ENCODE results near the gene WBP4.

WBP4 gene

DNA sequence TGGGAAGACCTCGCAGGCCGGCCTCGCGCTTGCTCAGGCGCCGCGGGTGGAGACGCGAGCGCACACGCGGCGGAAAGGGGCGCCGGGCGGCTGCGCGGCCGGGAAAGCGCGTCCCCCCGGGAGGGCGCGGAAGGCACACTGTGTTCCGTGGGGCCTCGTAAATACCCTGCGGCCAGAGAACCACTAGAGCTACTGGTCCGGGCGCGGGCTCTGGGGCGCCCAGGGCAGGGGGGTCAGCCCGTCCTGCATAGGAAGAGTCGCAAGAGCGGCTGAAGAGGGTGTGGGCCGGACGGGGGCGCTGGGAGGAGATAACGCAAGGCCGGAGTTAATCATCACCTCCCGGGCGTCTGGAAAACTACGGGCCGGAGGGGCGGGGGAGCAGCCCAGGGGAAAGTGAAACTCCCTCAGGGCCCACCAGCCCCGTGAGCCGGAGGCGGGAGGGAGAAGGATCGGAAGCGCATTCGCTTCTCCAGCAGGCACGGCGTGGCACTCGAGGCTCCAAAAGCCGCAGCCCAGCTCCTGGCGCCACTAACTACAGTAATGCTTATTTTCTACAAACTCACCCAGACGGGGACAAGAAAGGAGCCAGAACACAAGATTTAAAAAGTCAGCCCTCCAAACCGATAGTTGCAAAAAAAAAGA, 1.1 kb upstream of the WBP4 start:
- H3K4me3 ChIP-seq (ENCODE audit: low read depth, low read length): peak overlapping the region; percentile 98
- H3K4me1 ChIP-seq (ENCODE audit: control insufficient read depth, insufficient read depth, low read length): peaks cover 12% of the 10 kb centered on the region
- H3K27ac ChIP-seq (ENCODE audit: low read depth, low read length): peak overlapping the region; percentile 96

GRCh38 chr13:41060724-41061074, 610 bp upstream of the WBP4 start:
- Histone ChIP-seq H3K4me3 (ENCODE audit: low read depth, low read length) (peak overlapping the region; percentile 98), H3K36me3 (ENCODE audit: control insufficient read depth, insufficient read depth, low read length) (peaks cover 9% of the 10 kb centered on the region), H3K9me3 (ENCODE audit: control insufficient read depth, insufficient read depth, low read depth, low read length) (no peaks in the 10 kb centered on the region), H3K9ac (ENCODE audit: low read length) (peak overlapping the region; percentile 94), H3K27ac (ENCODE audit: low read depth, low read length) (peak overlapping the region; percentile 96), H3K27me3 (ENCODE audit: control insufficient read depth, insufficient read depth, low read length) (no peaks in the 10 kb centered on the region), H3K4me1 (ENCODE audit: control insufficient read depth, insufficient read depth, low read length) (peaks cover 12% of the 10 kb centered on the region)

More for the DNA sequence above, 1.1 kb upstream of the WBP4 start:
- no peaks in the 10 kb centered on the region for H3K9me3 ChIP-seq (ENCODE audit: control insufficient read depth, insufficient read depth, low read depth, low read length)
- no peaks in the 10 kb centered on the region for H3K27me3 ChIP-seq (ENCODE audit: control insufficient read depth, insufficient read depth, low read length)
- peaks cover 4% of the 10 kb centered on the region for H3K36me3 ChIP-seq (ENCODE audit: control insufficient read depth, insufficient read depth, low read length)
- H3K9ac ChIP-seq (ENCODE audit: low read length): peak overlapping the region; percentile 94

GRCh38 chr13:41061914-41062837, 867 bp downstream of the WBP4 start:
- Histone ChIP-seq H3K27me3 (ENCODE audit: control insufficient read depth, insufficient read depth, low read length) (no peaks in the 10 kb centered on the region), H3K9ac (ENCODE audit: low read length) (peak overlapping the region; percentile 94), H3K4me3 (ENCODE audit: low read depth, low read length) (peak overlapping the region; percentile 98), H3K36me3 (ENCODE audit: control insufficient read depth, insufficient read depth, low read length) (peaks cover 22% of the 10 kb centered on the region), H3K27ac (ENCODE audit: low read depth, low read length) (peak overlapping the region; percentile 76), H3K9me3 (ENCODE audit: control insufficient read depth, insufficient read depth, low read depth, low read length) (no peaks in the 10 kb centered on the region), H3K4me1 (ENCODE audit: control insufficient read depth, insufficient read depth, low read length) (peaks cover 12% of the 10 kb centered on the region)

GRCh38 chr13:41064493-41064892, 3.2 kb downstream of the WBP4 start:
- Histone ChIP-seq H3K4me3 (ENCODE audit: low read depth, low read length) (no peak overlapping the region), H3K9me3 (ENCODE audit: control insufficient read depth, insufficient read depth, low read depth, low read length) (no peaks in the 10 kb centered on the region), H3K27ac (ENCODE audit: low read depth, low read length) (no peak overlapping the region), H3K36me3 (ENCODE audit: control insufficient read depth, insufficient read depth, low read length) (peaks cover 43% of the 10 kb centered on the region), H3K4me1 (ENCODE audit: control insufficient read depth, insufficient read depth, low read length) (0 out of 2 replicates have a peak, but pooled peaks cover 2% of the 10 kb centered on the region), H3K27me3 (ENCODE audit: control insufficient read depth, insufficient read depth, low read length) (no peaks in the 10 kb centered on the region), H3K9ac (ENCODE audit: low read length) (no peak overlapping the region)

DNA sequence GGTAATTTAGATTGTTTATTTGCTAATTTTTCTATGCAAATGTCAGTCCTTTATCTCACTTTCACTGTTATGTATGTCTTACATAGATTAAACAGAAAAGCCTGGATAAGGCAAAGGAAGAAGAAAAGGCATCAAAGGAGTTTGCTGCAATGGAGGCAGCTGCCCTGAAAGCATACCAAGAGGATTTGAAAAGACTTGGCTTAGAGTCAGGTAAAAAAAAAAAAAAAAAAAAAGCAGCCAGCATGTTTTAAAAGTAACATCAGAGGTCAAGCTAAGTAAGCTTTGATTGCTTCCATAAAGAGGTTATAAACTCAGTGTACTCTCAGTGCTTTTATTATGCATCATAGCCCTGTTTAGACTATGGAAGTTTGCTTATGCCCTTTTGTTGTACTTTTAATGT, 3.8 kb downstream of the WBP4 start:
- Histone ChIP-seq H3K9me3 (ENCODE audit: control insufficient read depth, insufficient read depth, low read depth, low read length) (no peaks in the 10 kb centered on the region), H3K9ac (ENCODE audit: low read length) (no peak overlapping the region), H3K4me3 (ENCODE audit: low read depth, low read length) (no peak overlapping the region), H3K36me3 (ENCODE audit: control insufficient read depth, insufficient read depth, low read length) (peaks cover 49% of the 10 kb centered on the region), H3K27ac (ENCODE audit: low read depth, low read length) (no peak overlapping the region), H3K4me1 (ENCODE audit: control insufficient read depth, insufficient read depth, low read length) (0 out of 2 replicates have a peak, but pooled peaks cover 2% of the 10 kb centered on the region), H3K27me3 (ENCODE audit: control insufficient read depth, insufficient read depth, low read length) (no peaks in the 10 kb centered on the region)

DNA sequence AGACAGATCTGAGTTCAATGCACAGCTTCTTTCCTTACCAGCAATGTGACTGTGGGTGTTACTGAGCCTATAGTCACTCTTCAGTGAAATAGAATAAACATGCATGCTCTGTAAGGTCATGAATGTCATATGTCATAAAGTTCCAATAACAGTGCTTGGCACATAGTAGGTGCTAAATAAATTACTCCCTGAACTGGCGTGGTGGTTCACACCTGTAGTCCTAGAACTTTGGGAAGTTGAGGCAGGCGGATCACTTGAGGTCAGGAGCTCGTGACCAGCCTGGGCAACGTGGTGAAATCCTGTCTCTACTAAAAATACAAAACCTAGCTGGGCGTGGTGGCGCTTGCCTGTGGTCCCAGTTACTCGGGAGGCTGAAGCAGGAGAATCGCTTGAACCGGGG, 13.2 kb downstream of the WBP4 start:
- Histone ChIP-seq H3K36me3 (ENCODE audit: control insufficient read depth, insufficient read depth, low read length) (peaks cover 77% of the 10 kb centered on the region), H3K9ac (ENCODE audit: low read length) (no peak overlapping the region), H3K27ac (ENCODE audit: low read depth, low read length) (no peak overlapping the region), H3K9me3 (ENCODE audit: control insufficient read depth, insufficient read depth, low read depth, low read length) (no peaks in the 10 kb centered on the region), H3K4me1 (ENCODE audit: control insufficient read depth, insufficient read depth, low read length) (no peaks in the 10 kb centered on the region), H3K27me3 (ENCODE audit: control insufficient read depth, insufficient read depth, low read length) (no peaks in the 10 kb centered on the region), H3K4me3 (ENCODE audit: low read depth, low read length) (no peak overlapping the region)

DNA sequence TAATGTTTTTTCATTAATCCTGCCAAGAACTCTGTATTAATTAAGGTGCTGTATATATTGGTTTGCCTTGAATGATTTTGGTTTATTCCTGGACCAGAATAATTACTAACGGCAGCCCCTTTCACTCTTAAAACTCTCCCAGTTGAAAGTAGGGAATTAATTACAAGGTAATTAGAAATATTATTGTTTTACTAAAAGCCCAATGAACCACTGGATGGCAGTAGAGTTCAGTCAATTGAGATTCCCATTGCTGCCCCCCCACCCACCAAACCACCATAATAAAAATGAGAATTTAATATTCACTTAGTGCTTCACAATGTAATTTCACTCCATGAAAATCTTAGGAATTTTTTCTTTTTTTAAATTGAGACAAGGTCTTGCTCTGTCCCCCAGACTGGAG, 13.7 kb downstream of the WBP4 start:
- Histone ChIP-seq H3K27ac (ENCODE audit: low read depth, low read length) (no peak overlapping the region), H3K4me1 (ENCODE audit: control insufficient read depth, insufficient read depth, low read length) (no peaks in the 10 kb centered on the region), H3K27me3 (ENCODE audit: control insufficient read depth, insufficient read depth, low read length) (no peaks in the 10 kb centered on the region), H3K9me3 (ENCODE audit: control insufficient read depth, insufficient read depth, low read depth, low read length) (no peaks in the 10 kb centered on the region), H3K9ac (ENCODE audit: low read length) (no peak overlapping the region), H3K36me3 (ENCODE audit: control insufficient read depth, insufficient read depth, low read length) (peaks cover 75% of the 10 kb centered on the region), H3K4me3 (ENCODE audit: low read depth, low read length) (no peak overlapping the region)

DNA sequence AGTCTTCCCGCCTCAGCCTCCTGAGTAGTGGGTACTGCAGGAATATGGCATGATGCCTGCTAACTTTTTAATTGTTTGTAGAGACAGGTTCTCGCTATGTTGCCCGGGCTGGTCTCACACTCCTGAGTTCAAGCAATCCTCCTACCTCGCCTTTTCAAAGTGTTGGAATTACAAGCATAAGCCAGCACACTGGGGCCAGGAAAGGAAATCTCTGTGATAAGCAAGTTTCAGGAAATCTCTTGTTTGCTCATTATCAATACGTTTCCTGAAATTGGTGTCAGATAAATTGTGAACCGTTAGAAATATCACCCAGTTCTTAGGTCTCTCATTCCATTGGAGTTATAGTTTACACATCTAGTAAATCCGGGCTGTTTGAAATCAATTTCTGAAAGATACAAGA, 14.2 kb downstream of the WBP4 start:
- H3K4me3 ChIP-seq (ENCODE audit: low read depth, low read length): no peak overlapping the region
- H3K36me3 ChIP-seq (ENCODE audit: control insufficient read depth, insufficient read depth, low read length): peaks cover 74% of the 10 kb centered on the region

DNA sequence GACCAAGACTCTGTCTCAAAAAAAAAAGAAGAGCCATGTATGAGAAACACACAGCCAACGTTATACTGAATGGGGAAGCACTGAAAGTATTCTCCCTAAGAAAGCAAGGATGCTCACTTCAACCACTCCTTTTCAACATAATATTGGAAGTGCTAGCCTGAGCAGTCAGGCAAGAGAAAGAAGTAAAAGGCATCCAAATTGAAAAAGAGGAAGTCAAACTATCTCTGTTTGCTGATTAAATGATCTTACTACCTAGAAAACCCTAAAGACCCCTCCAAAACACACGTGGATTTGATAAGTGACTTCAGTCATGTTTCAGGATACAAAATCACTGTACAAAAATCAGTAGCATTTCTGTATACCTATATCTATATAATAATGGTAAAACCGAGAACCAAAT, 16.2 kb downstream of the WBP4 start:
- Histone ChIP-seq H3K36me3 (ENCODE audit: control insufficient read depth, insufficient read depth, low read length) (peaks cover 69% of the 10 kb centered on the region), H3K9me3 (ENCODE audit: control insufficient read depth, insufficient read depth, low read depth, low read length) (no peaks in the 10 kb centered on the region), H3K27ac (ENCODE audit: low read depth, low read length) (no peak overlapping the region), H3K4me3 (ENCODE audit: low read depth, low read length) (no peak overlapping the region), H3K4me1 (ENCODE audit: control insufficient read depth, insufficient read depth, low read length) (no peaks in the 10 kb centered on the region), H3K9ac (ENCODE audit: low read length) (no peak overlapping the region), H3K27me3 (ENCODE audit: control insufficient read depth, insufficient read depth, low read length) (no peaks in the 10 kb centered on the region)

More for the DNA sequence above, 14.2 kb downstream of the WBP4 start:
- no peaks in the 10 kb centered on the region for H3K9me3 ChIP-seq (ENCODE audit: control insufficient read depth, insufficient read depth, low read depth, low read length)
- H3K27ac ChIP-seq (ENCODE audit: low read depth, low read length): no peak overlapping the region
- H3K27me3 ChIP-seq (ENCODE audit: control insufficient read depth, insufficient read depth, low read length): no peaks in the 10 kb centered on the region
- H3K9ac ChIP-seq (ENCODE audit: low read length): no peak overlapping the region
- no peaks in the 10 kb centered on the region for H3K4me1 ChIP-seq (ENCODE audit: control insufficient read depth, insufficient read depth, low read length)

GRCh38 chr13:41079725-41080124, 18.4 kb downstream of the WBP4 start:
- no peaks in the 10 kb centered on the region for H3K27me3 ChIP-seq (ENCODE audit: control insufficient read depth, insufficient read depth, low read length)
- H3K4me3 ChIP-seq (ENCODE audit: low read depth, low read length): no peak overlapping the region
- H3K36me3 ChIP-seq (ENCODE audit: control insufficient read depth, insufficient read depth, low read length): peaks cover 78% of the 10 kb centered on the region
- no peak overlapping the region for H3K27ac ChIP-seq (ENCODE audit: low read depth, low read length)
- no peak overlapping the region for H3K9ac ChIP-seq (ENCODE audit: low read length)
- H3K4me1 ChIP-seq (ENCODE audit: control insufficient read depth, insufficient read depth, low read length): no peaks in the 10 kb centered on the region
- H3K9me3 ChIP-seq (ENCODE audit: control insufficient read depth, insufficient read depth, low read depth, low read length): no peaks in the 10 kb centered on the region

- H3K9me3 ChIP-seq (ENCODE audit: control insufficient read depth, insufficient read depth, low read depth, low read length): no peaks in the 10 kb centered on the region
- no peak overlapping the region for H3K27ac ChIP-seq (ENCODE audit: low read depth, low read length)
- no peaks in the 10 kb centered on the region for H3K27me3 ChIP-seq (ENCODE audit: control insufficient read depth, insufficient read depth, low read length)
- peaks cover 36% of the 10 kb centered on the region for H3K36me3 ChIP-seq (ENCODE audit: control insufficient read depth, insufficient read depth, low read length)
- H3K4me3 ChIP-seq (ENCODE audit: low read depth, low read length): no peak overlapping the region
- peaks cover 12% of the 10 kb centered on the region for H3K4me1 ChIP-seq (ENCODE audit: control insufficient read depth, insufficient read depth, low read length)
- H3K9ac ChIP-seq (ENCODE audit: low read length): no peak overlapping the region
Measured at GRCh38 chr13:41085961-41086585, 24.8 kb downstream of the WBP4 start.

Measured in HUES6 (cell line).